HCT116 (cell line): ENCODE measurements around the gene ACSL5. TPM values are rescaled to one million over a fixed set of nuclear protein-coding genes. Genes with fewer than 3 reads are reported as not detected.

Experiments used
- ATAC-seq: fragments of 200-7000 bp; cut with Tn5 transposase; 2 replicates; pipeline ENCODE4 v1.9.1; 2020; ENCODE audit warnings: mild to moderate bottlenecking, moderate library complexity
- BruUV-seq: library from RNA; stranded (reverse); fragments of 400-500 nt; replicated peaks from 2 replicates; lab custom pipeline; 2021; lab: Mats Ljungman, UMichigan
- CTCF ChIA-PET: fragments of 300-600 bp; sonication (Branson Sonifier 250); formaldehyde crosslinking; loops from one replicate; lab custom pipeline; 2021; ENCODE audit warnings: antibody characterized with exemption; lab: Charles Lee
- POLR2A ChIA-PET: fragments of 300-600, 350-600 bp; sonication (Branson Sonifier 250); formaldehyde crosslinking; loops from one replicate; lab custom pipeline; 2021; ENCODE audit warnings: antibody characterized with exemption; lab: Charles Lee
- RAD21 ChIA-PET, 2 experiments: fragments of 300-600 bp; sonication (Branson Sonifier 250); formaldehyde crosslinking; loops; one replicate each; lab custom pipeline; 2023; ENCODE audit warnings: low total read pairs in 2 of 2; ENCODE audit not compliant: uncharacterized antibody in 2 of 2, unreplicated experiment in 2 of 2, low non-redundant PET in 1 of 2; lab: Charles Lee
- DNase-seq: peaks from one replicate; pipeline ENCODE4 v3.0.0-alpha.2; 2010; ENCODE audit warnings: low read depth, low spot score
- H2AFZ ChIP-seq: fragments of 200-600 bp; shearing (Covaris generic), sonication (generic); 2 replicates; pipeline ENCODE4 v1.6.1; 2017; ENCODE audit warnings: low read depth, mixed run types, mixed read lengths, antibody characterized with exemption, low read length; ENCODE audit not compliant: poor library complexity, severe bottlenecking
- H3K27ac ChIP-seq: 2 replicates; pipeline ENCODE4 v1.5.1; 2012; ENCODE audit warnings: low read depth, low read length
- H3K27me3 ChIP-seq: fragments of 200-600 bp; sonication (generic); 2 replicates; pipeline ENCODE4 v1.6.1; 2016; ENCODE audit warnings: mixed run types, low read length, mixed read lengths; ENCODE audit not compliant: insufficient read depth
- H3K36me3 ChIP-seq, 2 experiments: fragments of 200-500 bp in 1 of 2; fragments of 200-600 bp in 1 of 2; sonication (Bioruptor generic) in 1 of 2; sonication (generic) in 1 of 2; 2 replicates each; pipeline versions ENCODE4 v1.5.1 to v1.6.1; 2014 to 2016; ENCODE audit warnings: low read length in 2 of 2, inconsistent platforms in 1 of 2, mixed read lengths in 1 of 2, mixed run types in 1 of 2; ENCODE audit not compliant: insufficient read depth in 2 of 2, control insufficient read depth in 1 of 2
- H3K4me1 ChIP-seq, 2 experiments: fragments of 200-600 bp in 1 of 2; sonication (generic) in 1 of 2; 2 replicates each; pipeline versions ENCODE4 v1.5.1 to v1.6.1; 2012 to 2017; ENCODE audit warnings: low read length in 2 of 2, inconsistent platforms in 1 of 2, mild to moderate bottlenecking in 1 of 2, mixed read lengths in 1 of 2, mixed run types in 1 of 2, moderate library complexity in 1 of 2; ENCODE audit not compliant: insufficient read depth in 2 of 2, control insufficient read depth in 1 of 2
- H3K4me2 ChIP-seq: fragments of 200-600 bp; sonication (generic); 2 replicates; pipeline ENCODE4 v1.6.1; 2017; ENCODE audit warnings: mixed run types, low read length, mixed read lengths
- H3K4me3 ChIP-seq, 2 experiments: fragments of 200-600 bp in 1 of 2; sonication (generic) in 1 of 2; replicated peaks in 1 of 2; 2 replicates each; pipeline ENCODE4 v1.5.1; 2011 to 2016; ENCODE audit warnings: low read length in 2 of 2, control low read depth in 1 of 2, low read depth in 1 of 2, mild to moderate bottlenecking in 1 of 2, mixed read lengths in 1 of 2, mixed run types in 1 of 2
- H3K79me2 ChIP-seq: fragments of 200-600 bp; sonication (generic); 2 replicates; pipeline ENCODE4 v1.6.1; 2017; ENCODE audit warnings: mild to moderate bottlenecking, mixed run types, low read length, moderate library complexity, mixed read lengths; ENCODE audit not compliant: insufficient read depth
- H3K9ac ChIP-seq: fragments of 200-600 bp; sonication (generic); 2 replicates; pipeline ENCODE4 v1.6.1; 2016; ENCODE audit warnings: low read length, mixed read lengths
- H3K9me2 ChIP-seq: fragments of 200-600 bp; sonication (generic), shearing (Covaris generic); 2 replicates; pipeline ENCODE4 v1.6.1; 2017; ENCODE audit warnings: mixed run types, mild to moderate bottlenecking, moderate library complexity; ENCODE audit not compliant: insufficient read depth
- H3K9me3 ChIP-seq, 2 experiments: fragments of 200-500 bp in 1 of 2; fragments of 200-600 bp in 1 of 2; sonication (Bioruptor generic) in 1 of 2; sonication (generic) in 1 of 2; 2 replicates each; pipeline ENCODE4 v1.6.1; 2014 to 2017; ENCODE audit warnings: low read length in 2 of 2, mixed read lengths in 2 of 2, inconsistent platforms in 1 of 2, low read depth in 1 of 2, mild to moderate bottlenecking in 1 of 2, mixed run types in 1 of 2, moderate library complexity in 1 of 2; ENCODE audit not compliant: control insufficient read depth in 1 of 2, insufficient read depth in 1 of 2
- H4K20me1 ChIP-seq: fragments of 200-600 bp; sonication (generic), shearing (Covaris generic); 2 replicates; pipeline ENCODE4 v1.6.1; 2017; ENCODE audit warnings: mixed run types, mild to moderate bottlenecking, moderate library complexity; ENCODE audit not compliant: insufficient read depth
- CBX3 ChIP-seq: IDR thresholded peaks from 2 replicates; pipeline ENCODE4 v1.6.1; 2012; ENCODE audit warnings: low read depth
- FOSL1 ChIP-seq: IDR thresholded peaks from 2 replicates; pipeline ENCODE4 v1.6.1; 2012; ENCODE audit warnings: low read depth
- POLR2A ChIP-seq: IDR thresholded peaks from 2 replicates; pipeline ENCODE4 v1.7.0; 2011; ENCODE audit warnings: borderline replicate concordance; ENCODE audit not compliant: insufficient read depth, insufficient read length; ENCODE audit errors: extremely low read depth
- SP1 ChIP-seq: IDR thresholded peaks from 2 replicates; pipeline ENCODE4 v1.6.1; 2012; ENCODE audit warnings: low read depth
- SRF ChIP-seq: IDR thresholded peaks from 2 replicates; pipeline ENCODE4 v1.6.1; 2012; ENCODE audit warnings: low read depth
- ZFX ChIP-seq: fragments of 450-650 bp; IDR thresholded peaks from 2 replicates; pipeline ENCODE4 v1.6.1; 2017
- intact Hi-C: fragments of 100-400 bp; cut with micrococcal nuclease; formaldehyde crosslinking; loops from 2 replicates; pipeline ENCODE4 v1.10.0; 2022
- total RNA-seq: library from RNA; stranded (reverse); gene quantifications from one replicate; pipeline ENCODE4 v1.2.1, GENCODE V29; 2021; ENCODE audit not compliant: unreplicated experiment
- TF ChIP-seq, protein P1 (sequence below), 3 experiments: fragments of 200-600 bp in 1 of 3; sonication (generic) in 1 of 3; IDR thresholded peaks in 2 of 3; conservative IDR thresholded peaks in 1 of 3; 2 replicates each; pipeline ENCODE4 v1.5.1; 2012 to 2017; ENCODE audit warnings: low read depth in 2 of 3, low read length in 2 of 3, antibody characterized with exemption in 1 of 3, borderline replicate concordance in 1 of 3, control low read depth in 1 of 3, mild to moderate bottlenecking in 1 of 3, mixed read lengths in 1 of 3, mixed run types in 1 of 3, moderate library complexity in 1 of 3; ENCODE audit not compliant: insufficient read depth in 1 of 3
- TF ChIP-seq, protein P2 (sequence below): IDR thresholded peaks from 2 replicates; pipeline ENCODE4 v1.6.1; 2012

The ACSL5 gene
- total RNA-seq, 1 experiment from 2014 or later: 195 TPM

- Histone ChIP-seq H3K9ac (no peak overlapping the region), H3K4me2 (no peak overlapping the region), H4K20me1 (no peaks in the 10 kb centered on the region), H3K9me2 (no peaks in the 10 kb centered on the region), H3K27me3 (no peaks in the 10 kb centered on the region), H3K27ac (no peak overlapping the region), H3K36me3 (peaks cover 67 to 77% of the 10 kb centered on the region in 2 experiments), H3K4me3 (no peak overlapping the region), H2AFZ (no peak overlapping the region), H3K4me1 (peaks cover 12 to 39% of the 10 kb centered on the region in 2 experiments; a peak in 3 of 4 replicates), H3K79me2 (no peaks in the 10 kb centered on the region), H3K9me3 (no peaks in the 10 kb centered on the region)
- RAD21 ChIA-PET: no interaction called here
- TF ChIP-seq SP1 (no peak), ZFX (no peak), POLR2A (no peak), CBX3 (no peak), SRF (no peak; the same call in 1 of the 2 replicates), FOSL1 (no peak)
- TF ChIP-seq, protein P1, sequence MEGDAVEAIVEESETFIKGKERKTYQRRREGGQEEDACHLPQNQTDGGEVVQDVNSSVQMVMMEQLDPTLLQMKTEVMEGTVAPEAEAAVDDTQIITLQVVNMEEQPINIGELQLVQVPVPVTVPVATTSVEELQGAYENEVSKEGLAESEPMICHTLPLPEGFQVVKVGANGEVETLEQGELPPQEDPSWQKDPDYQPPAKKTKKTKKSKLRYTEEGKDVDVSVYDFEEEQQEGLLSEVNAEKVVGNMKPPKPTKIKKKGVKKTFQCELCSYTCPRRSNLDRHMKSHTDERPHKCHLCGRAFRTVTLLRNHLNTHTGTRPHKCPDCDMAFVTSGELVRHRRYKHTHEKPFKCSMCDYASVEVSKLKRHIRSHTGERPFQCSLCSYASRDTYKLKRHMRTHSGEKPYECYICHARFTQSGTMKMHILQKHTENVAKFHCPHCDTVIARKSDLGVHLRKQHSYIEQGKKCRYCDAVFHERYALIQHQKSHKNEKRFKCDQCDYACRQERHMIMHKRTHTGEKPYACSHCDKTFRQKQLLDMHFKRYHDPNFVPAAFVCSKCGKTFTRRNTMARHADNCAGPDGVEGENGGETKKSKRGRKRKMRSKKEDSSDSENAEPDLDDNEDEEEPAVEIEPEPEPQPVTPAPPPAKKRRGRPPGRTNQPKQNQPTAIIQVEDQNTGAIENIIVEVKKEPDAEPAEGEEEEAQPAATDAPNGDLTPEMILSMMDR (IDR thresholded peaks at IDR 0.05 in 2 of 3, conservative IDR thresholded peaks at IDR 0.05 in 1 of 3; ENCODE audit: borderline replicate concordance in 1 of 3, insufficient read depth in 1 of 3, low read depth in 2 of 3, low read length in 2 of 3): no peak
- TF ChIP-seq, protein P2, sequence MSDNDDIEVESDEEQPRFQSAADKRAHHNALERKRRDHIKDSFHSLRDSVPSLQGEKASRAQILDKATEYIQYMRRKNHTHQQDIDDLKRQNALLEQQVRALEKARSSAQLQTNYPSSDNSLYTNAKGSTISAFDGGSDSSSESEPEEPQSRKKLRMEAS: no peak
- POLR2A ChIA-PET: interaction anchor here (1.1 kb wide), 2 partner anchors 9 kb away, joined by 3 to 4 read pairs; no protein-coding TSS in a partner anchor
- ATAC-seq: no peak
- intact Hi-C loops: no loop called here
- CTCF ChIA-PET: interaction anchor here (1.2 to 1.5 kb wide), 2 partner anchors 9 to 110 kb away, joined by 4 to 9 read pairs; no protein-coding TSS in a partner anchor
- no TSS peak for BruUV-seq
- no peak for DNase-seq
Measured at GRCh38 chr10:112426111-112426510, 52.2 kb downstream of the ACSL5 start.
